H7 (cell line): ENCODE results near the gene PNPLA8. TPM values are rescaled to one million over a fixed set of nuclear protein-coding genes. Genes with fewer than 3 reads are reported as not detected.
"Not testable (repeated sequence)": the region's sequence is repeated elsewhere in the genome, so short reads cannot be mapped to it uniquely, and the experiment has no call there.

Experiments
- DNase-seq: peaks from one replicate; pipeline ENCODE4 v3.0.0; 2012
- H3K27me3 ChIP-seq: 2 replicates; pipeline ENCODE4 v1.6.0; 2011; ENCODE audit warnings: mild to moderate bottlenecking, low read length; ENCODE audit not compliant: control insufficient read depth, insufficient read depth
- H3K36me3 ChIP-seq: replicated peaks from 2 replicates; pipeline ENCODE4 v1.5.1; 2011; ENCODE audit warnings: low read length; ENCODE audit not compliant: control insufficient read depth, insufficient read depth
- H3K4me3 ChIP-seq: 2 replicates; pipeline ENCODE4 v1.5.1; 2011; ENCODE audit warnings: low read depth, mild to moderate bottlenecking, control low read depth, low read length, moderate library complexity; ENCODE audit not compliant: insufficient read depth
- total RNA-seq: library from RNA; depleted of rRNA; stranded (reverse); fragments of >200 nt; shearing (Covaris generic); gene quantifications from 2 replicates; pipeline ENCODE4 v1.2.3, GENCODE V29; 2014

Gene PNPLA8
- total RNA-seq, 1 experiment from 2014 or later = 15.1 TPM

- not testable (repeated sequence) for DNase-seq, H3K27me3 ChIP-seq, H3K4me3 ChIP-seq, H3K36me3 ChIP-seq
Observed at GRCh38 chr7:108504576-108504975, 21.4 kb downstream of the PNPLA8 start.

GRCh38 chr7:108503112-108504026 lies 22.6 kb downstream of the PNPLA8 start:
- DNase-seq = no peak

GRCh38 chr7:108499566-108499965 lies 26.4 kb downstream of the PNPLA8 start:
- no peak for DNase-seq
- Histone ChIP-seq H3K27me3 (no peaks in the 10 kb centered on the region), H3K4me3 (no peak overlapping the region), H3K36me3 (no peaks in the 10 kb centered on the region)

More at GRCh38 chr7:108503112-108504026, 22.6 kb downstream of the PNPLA8 start:
- H3K36me3 ChIP-seq = no peaks in the 10 kb centered on the region
- no peaks in the 10 kb centered on the region for H3K27me3 ChIP-seq
- no peak overlapping the region for H3K4me3 ChIP-seq

GRCh38 chr7:108498481-108498880 lies 27.5 kb downstream of the PNPLA8 start:
- H3K27me3 ChIP-seq = no peaks in the 10 kb centered on the region
- DNase-seq = no peak
- H3K36me3 ChIP-seq = no peaks in the 10 kb centered on the region
- no peak overlapping the region for H3K4me3 ChIP-seq

- H3K27me3 ChIP-seq = no peaks in the 10 kb centered on the region
- peak; percentile 47 for DNase-seq
- no peak overlapping the region for H3K4me3 ChIP-seq
- no peaks in the 10 kb centered on the region for H3K36me3 ChIP-seq
Observed at GRCh38 chr7:108497082-108497725, 28.7 kb downstream of the PNPLA8 start.

- peak; percentile 4 for DNase-seq
- Histone ChIP-seq H3K36me3 (no peaks in the 10 kb centered on the region), H3K27me3 (no peaks in the 10 kb centered on the region), H3K4me3 (no peak overlapping the region)
Observed at GRCh38 chr7:108492742-108493141, 33.2 kb downstream of the PNPLA8 start.

- Histone ChIP-seq H3K4me3 (no peak overlapping the region), H3K36me3 (no peaks in the 10 kb centered on the region), H3K27me3 (no peaks in the 10 kb centered on the region)
- DNase-seq = peak; percentile 12
Observed at GRCh38 chr7:108488768-108489538, 37.0 kb downstream of the PNPLA8 start.

GRCh38 chr7:108487646-108488045 lies 38.3 kb downstream of the PNPLA8 start:
- no peak for DNase-seq
- H3K27me3 ChIP-seq = no peaks in the 10 kb centered on the region
- H3K4me3 ChIP-seq = no peak overlapping the region
- no peaks in the 10 kb centered on the region for H3K36me3 ChIP-seq

GRCh38 chr7:108486291-108486966 lies 39.5 kb downstream of the PNPLA8 start:
- H3K36me3 ChIP-seq = no peaks in the 10 kb centered on the region
- H3K4me3 ChIP-seq = no peak overlapping the region
- no peak for DNase-seq
- no peaks in the 10 kb centered on the region for H3K27me3 ChIP-seq

- no peak overlapping the region for H3K4me3 ChIP-seq
- H3K36me3 ChIP-seq = no peaks in the 10 kb centered on the region
- no peaks in the 10 kb centered on the region for H3K27me3 ChIP-seq
- DNase-seq = no peak
Observed at GRCh38 chr7:108484137-108484536, 41.8 kb downstream of the PNPLA8 start.

- H3K27me3 ChIP-seq = no peaks in the 10 kb centered on the region
- H3K36me3 ChIP-seq = no peaks in the 10 kb centered on the region
- no peak for DNase-seq
- H3K4me3 ChIP-seq = no peak overlapping the region
Observed at GRCh38 chr7:108480311-108480710, 45.6 kb downstream of the PNPLA8 start.

- no peak for DNase-seq
- Histone ChIP-seq H3K4me3 (no peak overlapping the region), H3K36me3 (no peaks in the 10 kb centered on the region), H3K27me3 (no peaks in the 10 kb centered on the region)
Observed at GRCh38 chr7:108479751-108480150, 46.2 kb downstream of the PNPLA8 start.

GRCh38 chr7:108479118-108479517 lies 46.8 kb downstream of the PNPLA8 start:
- Histone ChIP-seq H3K4me3 (no peak overlapping the region), H3K36me3 (no peaks in the 10 kb centered on the region), H3K27me3 (no peaks in the 10 kb centered on the region)
- DNase-seq = no peak

GRCh38 chr7:108468246-108468645 lies 57.7 kb downstream of the PNPLA8 start:
- Histone ChIP-seq H3K27me3 (no peaks in the 10 kb centered on the region), H3K4me3 (no peak overlapping the region), H3K36me3 (no peaks in the 10 kb centered on the region)
- DNase-seq = peak; percentile 8
